ENCODE results near the gene PLA2G4D.

PLA2G4D gene

GRCh38 chr15:42036112-42036905, 58.1 kb downstream of the PLA2G4D start:
- no peak overlapping the region for H3K4me3 ChIP-seq (ENCODE audit: low read length in 2 of 2)
- peak overlapping the region; percentile 43 for H2AK5ac ChIP-seq (ENCODE audit: low read depth, low read length)
- peak overlapping the region; percentile 18 for H3K23ac ChIP-seq (ENCODE audit: low read depth, low read length, poor library complexity)
- no peak overlapping the region for H2BK12ac ChIP-seq (ENCODE audit: low read length)
- no peak overlapping the region for H3K9ac ChIP-seq (ENCODE audit: low read depth, low read length, poor library complexity)
- H3K36me3 ChIP-seq (replicated peaks in 1 of 2; ENCODE audit: control insufficient read depth in 2 of 2, insufficient read depth in 2 of 2, low read length in 2 of 2), result no peaks in the 10 kb centered on the region
- WGBS, 2 donors (ENCODE audit: extremely low coverage in 2 of 2, insufficient read length in 2 of 2, insufficient replicate concordance in 1 of 2), result no CpG with 5 or more reads among the region's 45 CpGs
- peak overlapping the region; percentile 14 for H3K4me2 ChIP-seq (ENCODE audit: insufficient read depth, low read length, poor library complexity, severe bottlenecking)
- no peak overlapping the region for H3K27ac ChIP-seq (replicated peaks; ENCODE audit: low read length)
- peak overlapping the region; percentile 56 for H2AFZ ChIP-seq (ENCODE audit: low read length)
- H2BK120ac ChIP-seq (ENCODE audit: low read depth, low read length), result peak overlapping the region; percentile 84
- H3K9me3 ChIP-seq (replicated peaks in 1 of 2; ENCODE audit: control insufficient read depth in 2 of 2, insufficient read depth in 1 of 2, low read depth in 1 of 2, low read length in 2 of 2), result no peaks in the 10 kb centered on the region
- no peak overlapping the region for H2BK5ac ChIP-seq (ENCODE audit: low read length)
- no peaks in the 10 kb centered on the region for H3K4me1 ChIP-seq (ENCODE audit: control insufficient read depth in 2 of 2, insufficient read depth in 1 of 2, low read depth in 1 of 2, low read length in 2 of 2)
- H4K91ac ChIP-seq (ENCODE audit: low read depth, low read length, poor library complexity), result no peak overlapping the region
- H3K18ac ChIP-seq (ENCODE audit: low read length), result peak overlapping the region; percentile 73
- H2BK15ac ChIP-seq (ENCODE audit: low read length), result peak overlapping the region; percentile 72
- H3K4ac ChIP-seq (ENCODE audit: low read length), result no peak overlapping the region
- DNase-seq (ENCODE audit: low spot score), result no peak
- H4K8ac ChIP-seq (ENCODE audit: low read depth, low read length), result peak overlapping the region; percentile 78
- H3K79me1 ChIP-seq (ENCODE audit: low read depth, low read length), result peaks cover 1% of the 10 kb centered on the region
- H3K14ac ChIP-seq (ENCODE audit: low read length), result peak overlapping the region; percentile 79
- peaks cover 0 to 8% (median 0%) of the 10 kb centered on the region in 3 experiments for H3K27me3 ChIP-seq (ENCODE audit: control insufficient read depth in 3 of 3, insufficient read depth in 3 of 3, low read depth in 1 of 3, low read length in 3 of 3)

DNA sequence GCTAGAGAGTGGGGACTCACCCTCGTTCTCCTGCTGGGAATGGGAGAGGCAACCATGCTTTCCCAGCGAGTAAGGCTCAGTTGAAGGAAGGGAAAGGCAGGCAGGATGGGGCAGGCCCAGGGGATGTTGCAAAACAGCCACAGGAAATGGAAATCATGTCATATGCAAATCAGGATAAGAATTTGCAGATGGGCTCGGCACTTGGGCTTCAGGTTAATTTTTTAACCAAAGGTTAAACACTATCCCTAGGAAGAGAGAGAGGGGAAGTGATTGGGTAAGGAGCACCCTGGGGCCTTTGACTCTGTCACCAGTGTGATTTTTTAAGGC, 59.0 kb downstream of the PLA2G4D start:
- no CpG with 5 or more reads among the region's 3 CpGs for WGBS, 2 donors (ENCODE audit: extremely low coverage in 2 of 2, insufficient read length in 2 of 2, insufficient replicate concordance in 1 of 2)
- Histone ChIP-seq H3K4me3 (ENCODE audit: low read length in 2 of 2) (no peak overlapping the region), H4K91ac (ENCODE audit: low read depth, low read length, poor library complexity) (no peak overlapping the region), H4K8ac (ENCODE audit: low read depth, low read length) (no peak overlapping the region), H3K23ac (ENCODE audit: low read depth, low read length, poor library complexity) (peak overlapping the region; percentile 18), H2AK5ac (ENCODE audit: low read depth, low read length) (no peak overlapping the region), H3K4ac (ENCODE audit: low read length) (no peak overlapping the region), H2BK120ac (ENCODE audit: low read depth, low read length) (no peak overlapping the region), H3K27ac (replicated peaks; ENCODE audit: low read length) (no peak overlapping the region), H3K4me1 (ENCODE audit: control insufficient read depth in 2 of 2, insufficient read depth in 1 of 2, low read depth in 1 of 2, low read length in 2 of 2) (no peaks in the 10 kb centered on the region), H3K18ac (ENCODE audit: low read length) (no peak overlapping the region), H2BK12ac (ENCODE audit: low read length) (no peak overlapping the region), H2BK5ac (ENCODE audit: low read length) (no peak overlapping the region), H3K79me1 (ENCODE audit: low read depth, low read length) (peaks cover 1% of the 10 kb centered on the region), H2BK15ac (ENCODE audit: low read length) (no peak overlapping the region), H3K14ac (ENCODE audit: low read length) (no peak overlapping the region), H3K27me3 (ENCODE audit: control insufficient read depth in 3 of 3, insufficient read depth in 3 of 3, low read depth in 1 of 3, low read length in 3 of 3) (peaks cover 0 to 11% (median 0%) of the 10 kb centered on the region in 3 experiments), H2AFZ (ENCODE audit: low read length) (peak overlapping the region; percentile 51), H3K36me3 (replicated peaks in 1 of 2; ENCODE audit: control insufficient read depth in 2 of 2, insufficient read depth in 2 of 2, low read length in 2 of 2) (no peaks in the 10 kb centered on the region), H3K4me2 (ENCODE audit: insufficient read depth, low read length, poor library complexity, severe bottlenecking) (no peak overlapping the region), H3K9me3 (replicated peaks in 1 of 2; ENCODE audit: control insufficient read depth in 2 of 2, insufficient read depth in 1 of 2, low read depth in 1 of 2, low read length in 2 of 2) (peaks cover 0 to 2% of the 10 kb centered on the region in 2 donors), H3K9ac (ENCODE audit: low read depth, low read length, poor library complexity) (no peak overlapping the region)
- no peak for DNase-seq (ENCODE audit: low spot score)

DNA sequence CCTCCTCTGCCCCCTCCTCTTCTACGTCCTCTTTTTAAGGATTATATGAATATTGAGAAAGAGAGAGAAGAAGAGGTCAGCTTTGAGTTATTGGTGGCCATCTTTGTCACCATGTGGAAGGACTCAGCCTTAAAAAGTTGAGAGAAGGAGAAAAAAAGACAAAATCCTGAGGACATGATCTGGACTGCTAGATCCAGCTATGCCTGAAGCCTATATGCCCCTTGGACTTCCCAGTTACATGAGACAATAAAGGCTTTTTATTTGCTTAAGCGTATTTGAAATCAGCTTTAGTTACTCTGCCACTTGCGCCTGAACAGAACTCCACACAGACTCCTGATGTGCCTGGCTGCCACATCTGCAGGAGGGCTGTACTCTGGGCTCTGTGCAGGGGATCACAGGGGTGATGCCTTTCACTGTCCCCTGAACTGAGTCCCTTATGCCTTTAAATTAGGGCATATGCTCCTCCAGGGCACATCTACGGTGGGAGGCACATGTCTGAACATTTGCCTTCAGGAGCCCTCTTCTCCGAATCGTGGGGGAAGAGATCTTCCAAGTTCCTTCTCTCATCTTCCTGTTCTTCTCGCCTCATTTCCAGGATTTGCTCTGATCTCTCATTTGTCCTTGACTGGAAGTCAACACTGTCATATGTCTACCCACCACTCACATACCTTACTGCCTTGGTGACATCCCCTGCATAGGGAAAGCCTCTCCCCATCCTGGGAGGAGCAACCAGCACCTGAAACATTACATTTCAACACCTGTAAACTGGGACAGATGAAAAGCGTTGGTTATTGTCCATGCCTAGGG, 59.5 kb downstream of the PLA2G4D start:
- H2BK12ac ChIP-seq (ENCODE audit: low read length), result no peak overlapping the region
- DNase-seq (ENCODE audit: low spot score), result no peak
- no peak overlapping the region for H2BK120ac ChIP-seq (ENCODE audit: low read depth, low read length)
- H3K4me3 ChIP-seq (ENCODE audit: low read length in 2 of 2), result no peak overlapping the region
- H3K14ac ChIP-seq (ENCODE audit: low read length), result no peak overlapping the region
- H2BK15ac ChIP-seq (ENCODE audit: low read length), result no peak overlapping the region
- no peak overlapping the region for H3K27ac ChIP-seq (replicated peaks; ENCODE audit: low read length)
- no peak overlapping the region for H4K8ac ChIP-seq (ENCODE audit: low read depth, low read length)
- H3K4ac ChIP-seq (ENCODE audit: low read length), result no peak overlapping the region
- peak overlapping the region; percentile 18 for H3K23ac ChIP-seq (ENCODE audit: low read depth, low read length, poor library complexity)
- no peak overlapping the region for H3K4me2 ChIP-seq (ENCODE audit: insufficient read depth, low read length, poor library complexity, severe bottlenecking)
- H2BK5ac ChIP-seq (ENCODE audit: low read length), result no peak overlapping the region
- no peak overlapping the region for H4K91ac ChIP-seq (ENCODE audit: low read depth, low read length, poor library complexity)
- H3K18ac ChIP-seq (ENCODE audit: low read length), result no peak overlapping the region
- peak overlapping the region; percentile 51 for H2AFZ ChIP-seq (ENCODE audit: low read length)
- H3K9ac ChIP-seq (ENCODE audit: low read depth, low read length, poor library complexity), result no peak overlapping the region
- peaks cover 0 to 17% (median 0%) of the 10 kb centered on the region in 3 experiments for H3K27me3 ChIP-seq (ENCODE audit: control insufficient read depth in 3 of 3, insufficient read depth in 3 of 3, low read depth in 1 of 3, low read length in 3 of 3)
- WGBS, 2 donors (ENCODE audit: extremely low coverage in 2 of 2, insufficient read length in 2 of 2, insufficient replicate concordance in 1 of 2), result no CpG with 5 or more reads among the region's 8 CpGs
- H3K36me3 ChIP-seq (replicated peaks in 1 of 2; ENCODE audit: control insufficient read depth in 2 of 2, insufficient read depth in 2 of 2, low read length in 2 of 2), result no peaks in the 10 kb centered on the region
- no peaks in the 10 kb centered on the region for H3K4me1 ChIP-seq (ENCODE audit: control insufficient read depth in 2 of 2, insufficient read depth in 1 of 2, low read depth in 1 of 2, low read length in 2 of 2)
- peaks cover 1% of the 10 kb centered on the region for H3K79me1 ChIP-seq (ENCODE audit: low read depth, low read length)
- no peak overlapping the region for H2AK5ac ChIP-seq (ENCODE audit: low read depth, low read length)
- peaks cover 0 to 2% of the 10 kb centered on the region in 2 donors for H3K9me3 ChIP-seq (replicated peaks in 1 of 2; ENCODE audit: control insufficient read depth in 2 of 2, insufficient read depth in 1 of 2, low read depth in 1 of 2, low read length in 2 of 2)

GRCh38 chr15:42033214-42033873, 61.0 kb downstream of the PLA2G4D start:
- peaks cover 1% of the 10 kb centered on the region for H3K79me1 ChIP-seq (ENCODE audit: low read depth, low read length)
- WGBS, 2 donors (ENCODE audit: extremely low coverage in 2 of 2, insufficient read length in 2 of 2, insufficient replicate concordance in 1 of 2), result no CpG with 5 or more reads among the region's 3 CpGs

More at GRCh38 chr15:42033214-42033873, 61.0 kb downstream of the PLA2G4D start:
- Histone ChIP-seq H3K9me3 (replicated peaks in 1 of 2; ENCODE audit: control insufficient read depth in 2 of 2, insufficient read depth in 1 of 2, low read depth in 1 of 2, low read length in 2 of 2) (peaks cover 0 to 2% of the 10 kb centered on the region in 2 donors), H2AK5ac (ENCODE audit: low read depth, low read length) (no peak overlapping the region), H4K8ac (ENCODE audit: low read depth, low read length) (no peak overlapping the region), H2AFZ (ENCODE audit: low read length) (no peak overlapping the region), H2BK5ac (ENCODE audit: low read length) (no peak overlapping the region), H3K9ac (ENCODE audit: low read depth, low read length, poor library complexity) (no peak overlapping the region), H2BK15ac (ENCODE audit: low read length) (no peak overlapping the region), H3K18ac (ENCODE audit: low read length) (no peak overlapping the region), H3K4me2 (ENCODE audit: insufficient read depth, low read length, poor library complexity, severe bottlenecking) (no peak overlapping the region), H3K4me1 (ENCODE audit: control insufficient read depth in 2 of 2, insufficient read depth in 1 of 2, low read depth in 1 of 2, low read length in 2 of 2) (no peaks in the 10 kb centered on the region), H3K23ac (ENCODE audit: low read depth, low read length, poor library complexity) (no peak overlapping the region), H2BK12ac (ENCODE audit: low read length) (no peak overlapping the region), H3K27me3 (ENCODE audit: control insufficient read depth in 3 of 3, insufficient read depth in 3 of 3, low read depth in 1 of 3, low read length in 3 of 3) (peaks cover 0 to 17% (median 0%) of the 10 kb centered on the region in 3 experiments), H3K4me3 (ENCODE audit: low read length in 2 of 2) (no peak overlapping the region), H2BK120ac (ENCODE audit: low read depth, low read length) (no peak overlapping the region), H4K91ac (ENCODE audit: low read depth, low read length, poor library complexity) (no peak overlapping the region), H3K36me3 (replicated peaks in 1 of 2; ENCODE audit: control insufficient read depth in 2 of 2, insufficient read depth in 2 of 2, low read length in 2 of 2) (no peaks in the 10 kb centered on the region), H3K4ac (ENCODE audit: low read length) (no peak overlapping the region), H3K27ac (replicated peaks; ENCODE audit: low read length) (no peak overlapping the region), H3K14ac (ENCODE audit: low read length) (no peak overlapping the region)
- DNase-seq (ENCODE audit: low spot score), result no peak

Data from neuronal stem cell (in vitro differentiated cells).